Inflammatory macrophage (primary cell): Measurements from ENCODE around the gene PDAP1.
"Not testable (repeated sequence)": the region's sequence is repeated elsewhere in the genome, so short reads cannot be mapped to it uniquely, and the experiment has no call there.

Experiments used
- DNase-seq, 2 donors: peaks; one replicate each; pipeline ENCODE4 v3.0.0-alpha.2; 2020 to 2022

Gene PDAP1

DNA sequence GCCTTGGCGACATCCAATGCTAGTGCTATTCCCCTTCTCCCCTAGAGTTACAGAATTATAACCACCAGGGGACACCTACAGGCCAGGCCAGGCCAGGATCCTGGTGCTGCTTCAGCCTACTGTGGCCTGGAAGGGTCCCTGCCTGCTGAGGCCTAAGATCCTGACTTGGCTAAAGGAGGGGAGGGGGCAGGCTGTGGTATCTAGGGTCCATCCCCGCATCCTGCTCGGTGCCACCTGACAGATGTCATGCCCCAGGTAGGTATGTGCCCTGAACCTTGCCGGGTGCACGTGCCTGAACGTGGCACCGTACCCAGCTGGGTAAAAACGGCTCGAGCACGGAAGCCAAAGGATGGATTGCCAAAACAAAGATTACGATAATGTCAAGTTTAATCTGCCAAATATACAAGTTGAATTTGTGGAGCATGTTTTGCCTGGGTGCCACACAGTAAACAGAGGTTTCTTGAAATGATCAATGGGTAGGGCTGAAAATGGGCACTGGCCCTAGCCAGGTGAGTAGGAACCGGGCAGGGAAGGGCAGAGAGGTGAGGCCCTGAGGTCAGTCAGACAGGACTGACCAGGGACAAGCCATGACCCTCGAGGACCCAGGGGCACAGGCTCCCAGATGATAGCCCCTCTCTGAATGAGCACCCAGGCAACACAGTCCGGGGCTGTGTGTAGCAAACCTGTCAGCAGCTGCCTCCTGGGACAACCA is 12.6 kb downstream of the PDAP1 start:
- DNase-seq: no peak

DNA sequence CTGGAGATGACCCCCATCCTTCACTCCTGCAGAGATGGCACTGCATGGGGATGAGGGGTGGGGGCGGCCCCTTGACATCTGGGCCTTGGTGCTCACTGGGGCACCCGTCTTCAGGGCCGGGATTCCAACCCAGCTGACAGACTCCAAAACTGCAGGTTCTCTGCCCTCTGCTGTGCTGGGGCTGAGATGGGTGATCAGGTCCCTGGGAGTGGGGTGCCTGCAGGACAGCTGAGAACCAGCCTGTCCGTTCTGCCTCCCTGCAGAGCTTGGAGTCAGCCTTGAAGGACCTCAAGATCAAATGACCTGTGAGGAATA is 14.3 kb downstream of the PDAP1 start:
- DNase-seq: no peak

DNA sequence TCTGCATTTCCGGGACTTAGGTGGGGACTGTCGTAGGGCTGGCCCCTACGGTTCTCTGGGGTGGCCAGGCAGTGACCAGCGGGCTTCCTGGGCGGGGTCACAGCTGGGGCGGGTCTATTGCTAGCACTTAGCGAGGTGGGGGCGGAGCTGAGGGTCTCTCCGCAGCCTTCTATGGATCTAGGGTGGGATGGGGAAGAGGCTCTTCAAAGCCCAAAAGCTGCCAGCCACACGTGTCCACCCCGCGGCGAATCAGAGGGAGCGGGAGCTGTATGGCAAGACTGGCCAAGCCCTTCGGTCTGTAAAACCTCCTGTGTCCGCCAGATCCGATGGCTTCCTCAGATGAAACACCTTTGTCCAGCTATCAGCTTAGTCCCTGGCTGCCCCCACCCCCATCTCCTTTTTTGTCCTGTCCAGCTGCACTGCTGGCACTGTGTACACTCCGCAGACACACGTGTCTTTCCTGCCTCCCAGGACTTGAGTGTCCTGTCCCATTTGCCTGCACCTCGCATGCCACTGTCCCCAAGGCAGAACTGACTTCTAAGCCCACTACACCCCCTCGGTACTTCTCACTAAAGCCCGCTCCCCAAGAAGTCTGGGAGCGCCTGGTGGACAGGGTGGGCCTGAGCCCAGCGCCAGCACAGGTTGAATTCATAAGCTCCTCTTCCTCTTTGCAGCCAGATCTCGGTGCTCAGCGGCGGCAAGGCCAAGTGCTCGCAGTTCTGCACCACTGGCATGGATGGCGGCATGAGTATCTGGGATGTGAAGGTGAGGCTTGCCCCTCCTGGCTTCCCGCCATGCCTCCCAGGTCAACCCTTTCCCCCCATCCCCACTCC is 14.8 kb downstream of the PDAP1 start:
- no peak for DNase-seq

DNA sequence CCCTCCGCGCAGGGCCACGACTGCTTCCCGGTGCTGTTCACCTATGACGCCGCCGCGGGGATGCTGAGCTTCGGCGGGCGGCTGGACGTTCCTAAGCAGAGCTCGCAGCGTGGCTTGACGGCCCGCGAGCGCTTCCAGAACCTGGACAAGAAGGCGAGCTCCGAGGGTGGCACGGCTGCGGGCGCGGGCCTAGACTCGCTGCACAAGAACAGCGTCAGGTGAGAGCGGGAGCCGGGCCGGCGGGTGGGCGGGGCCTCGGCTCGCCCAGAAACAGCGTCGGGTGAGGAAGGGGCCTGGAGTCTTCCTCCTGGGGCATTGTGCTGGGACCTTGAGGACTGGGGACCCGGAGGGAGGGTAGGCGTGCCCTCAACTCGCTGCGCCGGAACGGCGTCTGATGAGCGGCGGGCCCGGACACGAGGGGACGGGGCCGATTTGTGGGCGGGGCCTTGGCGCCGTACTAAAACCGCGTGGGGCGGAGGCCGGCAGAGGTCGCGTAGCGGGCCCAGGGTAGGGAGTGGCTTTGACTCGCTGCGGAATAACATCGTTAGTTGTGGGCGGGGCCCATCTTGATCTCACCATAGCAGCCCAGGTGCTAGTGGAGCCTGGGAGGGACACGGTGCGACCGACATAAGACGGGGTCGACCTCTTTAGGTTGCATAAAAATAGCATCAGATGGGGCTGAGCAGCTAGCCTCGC is 15.6 kb downstream of the PDAP1 start:
- peak; percentile 57 to 68 for DNase-seq

DNA sequence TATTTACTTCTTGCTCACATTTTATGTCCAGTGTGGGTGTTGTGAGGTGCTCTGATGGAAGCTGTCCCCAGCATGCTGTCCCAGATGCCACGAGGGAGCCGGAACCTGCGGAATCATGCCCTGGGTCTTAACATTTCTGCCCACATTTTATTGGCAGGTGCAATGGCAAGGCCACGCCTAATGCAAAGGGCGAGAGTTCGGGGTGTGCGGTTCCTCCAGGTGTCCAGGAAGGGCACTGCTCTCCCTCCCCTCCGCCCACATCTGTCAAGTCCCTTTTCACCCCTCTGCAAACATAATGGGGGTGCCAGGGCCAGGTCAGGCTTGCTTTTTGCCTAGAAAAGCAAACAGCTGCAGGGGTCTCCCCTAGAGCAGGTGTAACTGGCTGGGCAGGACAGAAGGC is 16.4 kb downstream of the PDAP1 start:
- DNase-seq: no peak

DNA sequence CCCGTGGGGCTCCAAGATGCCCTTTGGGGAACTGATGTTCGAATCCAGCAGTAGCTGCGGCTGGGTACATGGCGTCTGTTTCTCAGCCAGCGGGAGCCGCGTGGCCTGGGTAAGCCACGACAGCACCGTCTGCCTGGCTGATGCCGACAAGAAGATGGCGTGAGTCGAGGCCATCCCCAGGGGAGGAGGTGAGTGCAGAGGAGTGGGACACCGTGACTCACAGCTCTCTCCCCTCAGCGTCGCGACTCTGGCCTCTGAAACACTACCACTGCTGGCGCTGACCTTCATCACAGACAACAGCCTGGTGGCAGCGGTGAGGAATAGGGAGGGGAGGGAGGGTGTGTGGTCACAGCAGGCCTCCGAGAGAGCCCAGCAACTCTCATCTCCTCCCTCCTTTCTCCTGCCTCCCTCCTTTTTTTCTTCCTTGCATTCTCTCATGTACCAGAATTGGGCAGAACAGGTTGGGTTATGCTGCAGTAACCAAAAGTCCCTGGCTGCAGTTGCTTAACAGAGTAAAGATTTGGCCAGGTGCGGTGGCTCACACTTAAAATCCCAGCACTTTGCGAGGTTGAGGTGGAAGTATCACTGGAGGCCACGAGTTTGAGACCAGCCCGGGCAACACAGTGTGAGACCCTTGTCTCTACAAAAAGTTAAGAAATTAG is 17.3 kb downstream of the PDAP1 start:
- DNase-seq: no peak

DNA sequence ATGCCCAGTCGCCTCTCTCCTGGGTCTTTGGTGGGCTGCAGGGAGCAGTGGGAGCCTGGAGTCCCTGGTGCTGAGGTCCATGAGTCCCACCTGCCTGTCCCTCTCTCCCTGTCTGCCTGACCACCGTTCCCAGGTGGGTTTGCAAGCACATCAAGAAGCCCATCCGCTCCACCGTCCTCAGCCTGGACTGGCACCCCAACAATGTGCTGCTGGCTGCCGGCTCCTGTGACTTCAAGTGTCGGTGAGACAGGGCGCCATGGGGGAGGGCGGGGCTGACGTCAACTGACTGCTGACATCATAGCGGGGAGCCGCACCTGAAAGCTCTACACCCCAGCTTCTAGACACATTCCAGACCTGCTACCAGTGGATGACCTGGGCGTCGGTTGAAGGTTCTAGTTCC is 18.6 kb downstream of the PDAP1 start:
- no peak for DNase-seq

DNA sequence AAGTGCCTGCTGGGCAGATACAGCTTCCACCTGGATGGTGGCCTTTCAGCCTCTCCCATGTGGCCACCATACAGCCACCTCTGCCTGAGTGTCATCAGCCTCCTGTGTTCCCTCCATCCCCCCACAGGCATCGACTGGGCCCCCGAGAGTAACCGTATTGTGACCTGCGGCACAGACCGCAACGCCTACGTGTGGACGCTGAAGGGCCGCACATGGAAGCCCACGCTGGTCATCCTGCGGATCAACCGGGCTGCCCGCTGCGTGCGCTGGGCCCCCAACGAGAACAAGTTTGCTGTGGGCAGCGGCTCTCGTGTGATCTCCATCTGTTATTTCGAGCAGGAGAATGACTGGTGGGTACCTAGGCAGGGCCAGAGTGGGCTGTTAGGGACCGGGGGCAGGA is 20.5 kb downstream of the PDAP1 start:
- no peak for DNase-seq

DNA sequence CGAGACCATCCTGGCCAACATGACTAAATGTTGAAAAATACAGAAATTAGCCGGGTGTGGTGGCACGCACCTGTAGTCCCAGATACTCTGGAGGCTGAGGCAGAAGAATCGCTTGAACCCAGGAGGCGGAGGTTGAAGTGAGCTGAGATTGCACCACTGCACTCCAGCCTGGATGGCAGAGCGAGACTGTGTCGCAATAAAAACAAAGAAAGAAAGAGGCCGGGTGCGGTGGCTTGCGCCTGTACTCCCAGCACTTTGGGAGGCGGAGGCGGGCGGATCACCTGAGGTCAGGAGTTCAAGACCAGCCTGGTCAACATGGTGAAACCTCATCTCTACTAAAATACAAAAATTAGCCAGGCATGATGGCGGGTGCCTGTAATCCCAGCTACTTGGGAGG is 21.2 kb downstream of the PDAP1 start:
- DNase-seq: not testable (repeated sequence)

DNA sequence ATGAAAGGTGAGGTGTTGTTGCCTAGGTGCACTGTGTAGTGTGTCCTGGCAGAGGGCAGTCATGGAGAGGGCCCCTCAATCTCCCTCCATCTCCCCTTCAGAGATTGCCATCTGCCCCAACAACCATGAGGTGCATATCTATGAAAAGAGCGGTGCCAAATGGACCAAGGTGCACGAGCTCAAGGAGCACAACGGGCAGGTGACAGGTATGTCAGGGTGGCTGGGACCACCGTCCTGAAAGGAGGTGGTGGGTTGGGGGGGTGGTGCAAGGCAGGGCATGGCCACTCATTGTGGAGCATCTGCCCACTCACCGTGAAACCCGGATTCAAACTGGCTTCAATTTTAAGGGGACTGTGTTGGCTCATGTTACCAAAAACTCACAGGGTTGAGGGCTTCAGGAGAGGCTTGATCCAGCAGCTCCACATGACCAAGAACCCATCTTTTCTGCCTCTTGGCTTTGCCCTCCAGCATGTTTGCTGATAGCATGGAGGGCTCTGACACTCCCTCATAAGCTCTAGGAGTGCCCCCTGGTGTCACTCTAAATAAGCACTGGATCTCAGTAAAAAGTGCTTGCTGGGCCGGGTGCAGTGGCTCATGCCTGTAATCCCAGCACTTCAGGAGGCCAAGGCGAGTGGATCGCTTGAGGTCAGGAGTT is 21.7 kb downstream of the PDAP1 start:
- peak; percentile 57 to 58 for DNase-seq

DNA sequence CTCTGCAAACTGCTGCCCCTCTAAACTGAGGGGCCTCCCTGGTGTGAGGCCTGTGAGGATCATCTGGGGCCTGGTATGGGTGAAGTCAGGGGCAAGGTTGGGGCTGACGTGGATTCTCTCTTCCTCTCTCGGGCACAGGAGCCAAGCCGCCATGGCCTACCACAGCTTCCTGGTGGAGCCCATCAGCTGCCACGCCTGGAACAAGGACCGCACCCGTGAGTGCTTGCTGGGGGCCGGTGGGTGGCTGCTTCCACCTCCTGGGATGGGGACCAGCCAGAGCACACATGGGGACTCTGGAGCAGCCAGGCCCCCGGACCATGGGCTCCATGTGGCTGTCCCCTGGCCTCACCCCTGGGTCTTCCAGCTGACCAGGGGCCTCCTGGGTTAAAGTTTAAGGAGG is 22.8 kb downstream of the PDAP1 start:
- peak; percentile 36 to 65 for DNase-seq

DNA sequence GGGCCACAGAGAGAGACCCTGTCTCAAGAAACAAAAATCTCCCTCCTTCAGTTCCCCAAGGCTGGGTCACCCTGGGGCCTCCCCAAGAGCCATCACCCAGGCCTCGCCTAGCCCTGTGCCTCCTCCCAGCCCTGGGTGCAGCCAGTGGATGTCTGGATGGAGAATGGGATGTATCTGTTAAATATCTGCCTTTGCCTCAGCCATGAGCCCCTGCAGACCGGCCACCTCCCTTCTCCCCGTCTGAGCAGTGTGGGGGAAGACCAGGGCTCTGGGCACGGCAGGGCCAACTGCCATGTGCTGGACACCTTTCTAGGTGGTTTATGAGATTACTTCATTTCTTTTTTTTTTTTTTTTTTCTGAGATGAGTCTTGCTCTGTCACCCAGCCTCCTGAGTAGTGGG is 23.9 kb downstream of the PDAP1 start:
- no peak for DNase-seq

DNA sequence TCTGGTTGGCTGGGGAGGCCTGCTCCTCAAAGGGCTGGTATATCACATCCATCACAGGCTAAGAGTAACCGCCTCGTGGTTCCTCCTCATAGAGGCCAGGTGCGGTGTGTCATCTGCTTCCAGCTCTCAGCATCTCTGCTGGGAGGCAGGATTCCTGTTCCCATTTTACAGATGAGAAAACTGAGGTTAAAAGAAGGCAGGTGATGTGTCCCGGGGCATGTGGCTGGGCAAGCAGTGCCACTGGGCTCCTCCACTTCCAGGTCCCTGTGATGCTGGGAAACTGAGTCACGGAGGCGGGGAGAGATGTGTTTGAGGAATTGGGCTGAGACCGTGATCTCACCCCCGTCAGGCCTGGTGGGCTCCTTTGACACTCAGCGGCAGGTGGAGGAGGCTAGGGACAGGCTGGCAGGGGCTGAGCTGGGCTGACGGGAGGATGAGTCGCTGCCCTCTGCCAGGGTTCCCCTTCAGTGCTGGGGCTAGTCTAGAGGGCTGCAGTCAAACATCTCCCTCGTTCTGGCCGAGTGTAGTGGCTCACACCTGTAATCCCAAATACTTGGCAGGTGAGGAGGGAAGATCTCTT is 24.5 kb downstream of the PDAP1 start:
- DNase-seq: no peak

DNA sequence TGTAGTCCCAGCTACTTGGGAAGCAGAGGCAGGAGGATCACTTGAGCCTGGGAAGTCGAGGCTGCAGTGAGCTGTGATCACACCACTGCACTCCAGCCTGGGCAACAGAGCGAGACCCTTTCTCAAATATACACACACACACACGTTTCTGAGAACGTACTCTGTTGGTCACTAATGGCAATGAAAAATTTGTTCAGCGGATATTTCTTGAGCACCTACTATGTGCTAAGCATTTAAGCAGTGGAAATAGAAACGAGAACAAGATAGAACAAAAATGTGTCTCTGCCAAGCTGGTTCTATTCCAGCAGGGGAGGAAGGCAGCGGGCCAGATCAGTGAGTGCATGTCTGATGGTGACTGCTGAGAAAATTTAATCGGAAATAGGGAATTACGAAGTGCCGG is 25.2 kb downstream of the PDAP1 start:
- DNase-seq: no peak

DNA sequence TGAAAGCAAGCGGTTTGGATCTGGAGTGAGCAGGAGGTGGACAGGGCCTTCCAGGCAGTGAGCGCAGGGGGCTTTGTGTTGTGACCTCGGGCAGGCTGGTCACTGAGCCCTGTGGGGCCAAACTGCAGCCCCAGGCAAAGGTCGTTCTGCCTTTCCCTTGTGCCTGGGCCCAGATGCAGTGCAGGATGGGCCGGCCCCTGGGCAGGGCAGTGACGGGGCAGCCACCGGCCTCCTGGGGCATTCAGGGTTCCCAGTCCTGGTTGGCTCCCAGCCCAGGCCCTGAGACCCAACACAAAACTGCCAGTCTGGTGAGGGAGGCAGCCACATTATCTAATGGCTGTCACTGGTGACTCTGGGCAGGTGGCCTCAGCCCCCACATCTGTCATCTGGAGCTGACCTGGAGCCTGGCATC is 26.7 kb downstream of the PDAP1 start:
- DNase-seq: no peak

DNA sequence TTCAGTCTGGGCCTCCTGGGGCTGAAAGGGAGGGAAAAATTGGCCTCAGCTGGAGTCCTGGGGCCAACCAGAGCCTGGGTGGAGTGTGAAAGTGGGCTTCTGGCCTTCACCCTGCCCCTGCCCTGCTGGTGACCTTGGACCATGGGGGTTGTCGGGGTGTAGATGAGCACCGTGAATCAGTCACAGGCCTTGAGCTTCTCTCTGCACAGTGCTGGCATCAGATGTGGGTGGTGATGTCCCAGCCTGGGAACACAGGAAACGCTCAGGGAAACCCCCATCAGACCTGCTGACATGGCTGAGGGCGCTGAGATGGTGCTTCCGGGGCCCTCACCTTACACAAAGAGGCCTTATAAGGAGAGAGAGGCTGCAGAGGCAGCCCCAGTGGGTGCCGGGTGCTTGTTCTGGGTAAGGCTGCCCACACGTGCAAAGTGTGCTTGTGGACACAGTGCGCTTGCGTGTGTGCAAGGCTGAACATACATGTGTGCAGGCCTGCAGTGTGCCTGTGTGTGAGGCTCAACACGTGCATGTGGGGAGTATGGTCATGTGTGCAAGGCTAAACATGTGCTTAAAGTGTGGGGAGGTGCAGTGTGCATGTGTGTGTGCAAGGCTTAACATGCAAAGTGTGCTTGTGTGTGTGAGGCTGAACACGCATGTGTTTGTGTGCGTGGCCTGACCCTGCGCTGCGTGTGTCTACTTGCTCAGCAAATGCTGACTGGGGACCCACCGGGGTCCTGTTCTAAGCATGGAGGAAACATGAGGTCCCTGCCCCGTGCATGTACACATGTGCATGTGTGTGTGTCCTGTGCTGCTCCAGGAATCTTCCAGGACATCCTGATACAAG is 27.4 kb downstream of the PDAP1 start:
- DNase-seq: peak; percentile 76 to 95

DNA sequence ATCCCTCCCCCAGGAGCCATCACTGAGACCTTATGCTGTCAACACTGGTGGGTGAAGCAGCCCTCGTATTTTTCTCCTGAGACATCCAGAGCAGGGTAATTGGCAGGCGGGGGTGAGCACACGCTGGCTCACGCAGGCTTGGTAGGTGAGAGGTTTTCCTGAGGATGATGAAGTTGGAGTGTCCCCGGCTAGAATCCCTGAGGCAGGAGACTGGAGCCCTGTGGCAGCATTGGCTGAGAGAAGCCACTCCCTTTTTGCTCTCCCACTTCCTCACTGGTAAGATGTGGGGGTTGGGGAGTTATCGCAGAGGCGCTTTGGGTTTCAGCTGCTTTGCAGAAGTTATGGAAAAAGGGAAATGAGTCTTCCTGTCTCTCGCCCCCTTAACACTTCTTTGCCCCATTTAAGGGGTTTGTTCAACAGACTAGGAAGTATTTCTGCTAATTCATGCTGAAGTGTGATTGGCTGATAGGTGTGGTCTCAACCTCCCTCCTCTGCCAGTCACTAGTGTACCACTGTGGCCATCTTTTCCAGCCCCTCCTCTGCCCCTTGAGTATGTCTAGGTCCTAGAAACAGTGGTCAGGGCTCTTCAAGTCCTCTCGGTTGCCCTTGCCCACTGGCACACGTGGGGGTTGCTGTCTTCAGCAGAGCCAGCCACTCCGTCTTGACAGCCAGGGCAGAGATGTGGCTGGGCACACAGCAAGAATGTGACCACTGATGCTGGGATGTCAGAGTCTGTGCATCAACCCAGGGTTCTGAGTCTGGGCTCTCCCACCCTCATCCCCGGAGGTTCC is 28.2 kb downstream of the PDAP1 start:
- DNase-seq: peak; percentile 98 to 99

DNA sequence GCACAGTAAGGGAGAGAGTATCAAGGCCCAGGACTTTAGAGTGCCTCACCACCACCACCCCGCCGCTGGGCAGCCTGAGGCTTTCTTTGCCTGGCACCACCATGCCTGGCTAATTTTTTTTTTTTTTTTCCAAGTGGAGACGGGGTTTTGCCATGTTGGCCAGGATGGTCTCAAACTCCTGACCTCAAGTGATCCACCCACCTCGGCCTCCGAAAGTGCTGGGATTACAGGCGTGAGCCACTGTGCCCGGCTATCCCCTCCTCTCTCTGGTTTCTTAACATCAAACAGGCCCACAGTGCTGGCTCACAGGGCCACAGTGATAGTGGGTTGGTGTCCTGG is 28.7 kb downstream of the PDAP1 start:
- not testable (repeated sequence) for DNase-seq

DNA sequence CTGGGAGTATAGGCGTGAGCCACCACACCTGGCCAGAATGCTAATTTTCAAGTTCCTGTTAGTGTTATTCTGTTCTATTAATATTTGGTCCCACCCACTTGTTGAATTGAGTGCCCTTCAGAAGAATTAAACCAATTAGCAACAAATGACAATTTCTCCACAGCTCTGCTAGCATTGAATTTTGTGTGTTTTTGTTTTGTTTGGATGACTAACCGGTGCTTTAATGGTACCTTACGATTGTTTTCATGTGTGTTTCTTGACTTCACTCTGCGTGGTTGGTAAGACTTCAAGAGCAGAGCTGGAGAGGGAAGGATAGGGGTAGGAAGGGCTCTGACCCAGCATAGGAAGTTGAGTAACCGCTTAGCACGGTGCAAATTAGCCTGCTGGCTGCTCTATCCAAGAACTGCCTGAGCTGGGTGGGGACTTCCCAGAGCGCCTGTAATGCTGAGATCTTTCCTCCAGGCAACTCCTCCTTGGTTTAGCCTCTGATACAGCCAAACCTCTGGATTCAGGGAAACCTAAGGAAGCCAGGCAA is 29.3 kb downstream of the PDAP1 start:
- DNase-seq: peak; percentile 91 to 94

DNA sequence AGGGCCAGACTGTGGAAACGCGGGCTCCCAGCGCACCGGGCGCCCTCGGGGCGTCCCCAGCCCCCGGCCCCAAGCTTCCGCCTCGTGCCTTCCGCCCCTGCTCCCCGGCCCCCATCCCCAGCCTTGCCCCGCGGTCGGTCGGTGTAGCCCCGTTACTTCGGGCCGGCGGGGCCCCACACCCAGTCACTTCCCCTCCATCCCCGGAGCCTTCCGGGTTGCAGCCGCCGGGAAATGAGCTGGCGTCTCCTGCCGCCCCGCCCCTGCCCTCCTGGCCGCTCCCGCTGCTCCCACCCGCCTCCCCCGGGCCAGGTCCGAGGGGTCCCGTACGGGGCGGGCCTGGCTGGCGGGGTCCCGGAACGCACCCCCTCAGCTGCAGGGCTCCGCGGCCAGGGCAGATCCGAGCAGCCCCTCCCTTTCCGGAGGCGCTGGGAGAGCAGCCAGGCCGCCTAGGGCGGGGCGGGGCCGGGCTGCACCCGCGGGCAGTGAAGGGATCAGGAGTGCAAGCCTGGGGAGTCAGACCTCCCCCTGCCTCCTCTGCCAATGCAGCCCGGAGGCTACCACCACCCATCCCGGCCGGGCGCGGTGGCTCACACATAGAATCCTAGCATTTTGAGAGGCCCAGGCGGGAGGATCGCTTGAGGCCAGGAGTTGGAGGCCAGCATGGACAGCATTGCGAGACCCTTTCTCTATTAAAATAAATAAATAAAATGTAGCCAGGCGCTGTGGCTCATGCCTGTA is 33.2 kb downstream of the PDAP1 start:
- DNase-seq: peak; percentile 86 to 87
